SK-N-SH (cell line): ENCODE data around the gene PAMR1. TPM values are rescaled to one million over a fixed set of nuclear protein-coding genes. Genes with fewer than 3 reads are reported as not detected.

ENCODE experiments used
- CTCF ChIA-PET: fragments of 300-600, 350-600 bp; formaldehyde crosslinking; extraction: SDS; loops from one replicate; lab custom pipeline; 2021; lab: Yijun Ruan, JAX
- POLR2A ChIA-PET: fragments of 350-600 bp; sonication (Branson Sonifier 250); formaldehyde crosslinking; extraction: SDS; loops from one replicate; lab custom pipeline; 2020; ENCODE audit warnings: antibody characterized with exemption, inconsistent platforms; lab: Yijun Ruan, JAX
- DNase-seq: peaks from one replicate; pipeline ENCODE4 v3.0.0; 2012
- H2AFZ ChIP-seq: fragments of 200-600 bp; sonication (generic); 2 replicates; pipeline ENCODE4 v1.8.1; 2016; ENCODE audit warnings: antibody characterized with exemption, mild to moderate bottlenecking, low read depth
- H3F3A ChIP-seq: fragments of 200-600 bp; sonication (generic); replicated peaks from 2 replicates; pipeline ENCODE3; 2016; ENCODE audit warnings: antibody characterized with exemption, mild to moderate bottlenecking; ENCODE audit not compliant: insufficient read depth
- H3K27ac ChIP-seq, 2 experiments: fragments of 200-500 bp in 1 of 2; fragments of 200-600 bp in 1 of 2; sonication (Bioruptor generic) in 1 of 2; sonication (generic), shearing (Covaris generic) in 1 of 2; 2 replicates each; pipeline versions ENCODE4 v1.5.1 to v1.6.1; 2014 to 2016; ENCODE audit warnings: low read depth in 2 of 2, inconsistent platforms in 1 of 2, low read length in 1 of 2, mild to moderate bottlenecking in 1 of 2, mixed read lengths in 1 of 2
- H3K27me3 ChIP-seq: fragments of 200-600 bp; sonication (generic), shearing (Covaris generic); 2 replicates; pipeline ENCODE4 v1.6.1; 2016; ENCODE audit warnings: mixed run types; ENCODE audit not compliant: insufficient read depth
- H3K36me3 ChIP-seq, 2 experiments: fragments of 200-500 bp in 1 of 2; fragments of 200-600 bp in 1 of 2; sonication (Bioruptor generic) in 1 of 2; sonication (generic) in 1 of 2; replicated peaks in 1 of 2; 2 replicates each; pipeline versions ENCODE3 to v1.5.1; 2014 to 2016; ENCODE audit warnings: low read length in 1 of 2, mild to moderate bottlenecking in 1 of 2; ENCODE audit not compliant: insufficient read depth in 2 of 2, control insufficient read depth in 1 of 2
- H3K4me1 ChIP-seq, 2 experiments: fragments of 200-500 bp in 1 of 2; fragments of 200-600 bp in 1 of 2; sonication (Bioruptor generic) in 1 of 2; sonication (generic), shearing (Covaris generic) in 1 of 2; 2 replicates each; pipeline versions ENCODE4 v1.5.1 to v1.6.1; 2014 to 2016; ENCODE audit warnings: low read depth in 1 of 2, low read length in 1 of 2, mixed run types in 1 of 2; ENCODE audit not compliant: insufficient read depth in 2 of 2, control insufficient read depth in 1 of 2
- H3K4me2 ChIP-seq: fragments of 200-600 bp; sonication (generic), shearing (Covaris generic); 2 replicates; pipeline ENCODE4 v1.6.1; 2017; ENCODE audit warnings: mixed run types
- H3K4me3 ChIP-seq, 2 experiments: fragments of 200-500 bp in 1 of 2; fragments of 200-600 bp in 1 of 2; sonication (Bioruptor generic) in 1 of 2; sonication (generic), shearing (Covaris generic) in 1 of 2; 2 replicates each; pipeline versions ENCODE4 v1.5.1 to v1.8.1; 2014 to 2016; ENCODE audit warnings: low read depth in 2 of 2, inconsistent platforms in 1 of 2, low read length in 1 of 2, mild to moderate bottlenecking in 1 of 2, mixed read lengths in 1 of 2, moderate library complexity in 1 of 2
- H3K79me2 ChIP-seq: fragments of 200-600 bp; sonication (generic); 2 replicates; pipeline ENCODE4 v1.8.1; 2017; ENCODE audit warnings: mild to moderate bottlenecking; ENCODE audit not compliant: insufficient read depth
- H3K9ac ChIP-seq: fragments of 200-600 bp; sonication (generic); 2 replicates; pipeline ENCODE4 v1.6.1; 2017; ENCODE audit warnings: mixed run types
- H3K9me2 ChIP-seq: fragments of 200-600 bp; sonication (generic); 2 replicates; pipeline ENCODE4 v1.6.1; 2017; ENCODE audit warnings: mixed run types
- H3K9me3 ChIP-seq: fragments of 200-600 bp; sonication (generic); 2 replicates; pipeline ENCODE4 v1.6.1; 2017; ENCODE audit warnings: mixed run types, mild to moderate bottlenecking, moderate library complexity
- H4K20me1 ChIP-seq: fragments of 200-600 bp; sonication (generic); 2 replicates; pipeline ENCODE4 v1.6.1; 2017; ENCODE audit warnings: mild to moderate bottlenecking, mixed run types; ENCODE audit not compliant: insufficient read depth
- CHD2 ChIP-seq: fragments of 150-350 bp; IDR thresholded peaks from 2 replicates; pipeline ENCODE4 v1.6.1; 2018; ENCODE audit warnings: low read length; ENCODE audit not compliant: partially characterized antibody
- EP300 ChIP-seq, 2 experiments: IDR thresholded peaks; 2 replicates each; pipeline versions ENCODE4 v1.4.0 to v1.6.1; 2012; ENCODE audit warnings: borderline replicate concordance in 1 of 2, low read depth in 1 of 2, low read length in 1 of 2
- FOSL2 ChIP-seq: IDR thresholded peaks from 2 replicates; pipeline ENCODE4 v1.4.0; 2012; ENCODE audit warnings: low read depth, mild to moderate bottlenecking, moderate library complexity, borderline replicate concordance
- FOXJ3 ChIP-seq: sonication (generic); formaldehyde crosslinking; IDR thresholded peaks from 2 replicates; pipeline ENCODE4 v1.5.1; 2020; ENCODE audit warnings: mild to moderate bottlenecking, missing genetic modification reagents
- FOXM1 ChIP-seq: IDR thresholded peaks from 2 replicates; pipeline ENCODE4 v1.4.0; 2012; ENCODE audit warnings: low read depth, mild to moderate bottlenecking
- GABPA ChIP-seq: IDR thresholded peaks from 2 replicates; pipeline ENCODE4 v1.4.0; 2012; ENCODE audit warnings: low read depth, mild to moderate bottlenecking
- GATA2 ChIP-seq: sonication (generic); formaldehyde crosslinking; IDR thresholded peaks from 2 replicates; pipeline ENCODE4 v1.5.0; 2020; ENCODE audit warnings: mild to moderate bottlenecking, missing genetic modification reagents
- JUND ChIP-seq: IDR thresholded peaks from 2 replicates; pipeline ENCODE4 v1.4.0; 2012
- MXI1 ChIP-seq: IDR thresholded peaks from 2 replicates; pipeline ENCODE4 v1.6.1; 2012; ENCODE audit warnings: mild to moderate bottlenecking, low read depth, low read length, improper control_type of control experiment
- NFIC ChIP-seq: IDR thresholded peaks from 2 replicates; pipeline ENCODE4 v1.4.0; 2012; ENCODE audit warnings: borderline replicate concordance
- PBX3 ChIP-seq: IDR thresholded peaks from 2 replicates; pipeline ENCODE4; 2012
- RCOR1 ChIP-seq: fragments of 150-350 bp; IDR thresholded peaks from 2 replicates; pipeline ENCODE4 v1.6.1; 2017; ENCODE audit warnings: antibody characterized with exemption, low read length
- RFX5 ChIP-seq: IDR thresholded peaks from 2 replicates; pipeline ENCODE4 v1.6.1; 2012; ENCODE audit warnings: mild to moderate bottlenecking, improper control_type of control experiment, low read length
- SMC3 ChIP-seq: IDR thresholded peaks from 2 replicates; pipeline ENCODE4 v1.6.1; 2012; ENCODE audit warnings: low read depth, low read length, improper control_type of control experiment
- TCF12 ChIP-seq: IDR thresholded peaks from 2 replicates; pipeline ENCODE4 v1.4.0; 2012
- YY1 ChIP-seq: IDR thresholded peaks from 2 replicates; pipeline ENCODE4 v1.4.0; 2012; ENCODE audit warnings: low read depth, mild to moderate bottlenecking
- WGBS: methylation state at CpG from one replicate; pipeline ENCODE4 v1.1.6; 2017; ENCODE audit warnings: low lambda C conversion rate; 5-methylcytosine and 5-hydroxymethylcytosine counted together
- polyA plus RNA-seq, 3 experiments: library from polyadenylated mRNA; depleted of rRNA; stranded (reverse); fragments of >200 nt; gene quantifications; 2 replicates each; pipeline ENCODE4 v1.2.3, GENCODE V29; 2012

The PAMR1 gene
- polyA plus RNA-seq, 1 of the 3 experiments (the other 2 are of a cell fraction) = 0.31 TPM

DNA sequence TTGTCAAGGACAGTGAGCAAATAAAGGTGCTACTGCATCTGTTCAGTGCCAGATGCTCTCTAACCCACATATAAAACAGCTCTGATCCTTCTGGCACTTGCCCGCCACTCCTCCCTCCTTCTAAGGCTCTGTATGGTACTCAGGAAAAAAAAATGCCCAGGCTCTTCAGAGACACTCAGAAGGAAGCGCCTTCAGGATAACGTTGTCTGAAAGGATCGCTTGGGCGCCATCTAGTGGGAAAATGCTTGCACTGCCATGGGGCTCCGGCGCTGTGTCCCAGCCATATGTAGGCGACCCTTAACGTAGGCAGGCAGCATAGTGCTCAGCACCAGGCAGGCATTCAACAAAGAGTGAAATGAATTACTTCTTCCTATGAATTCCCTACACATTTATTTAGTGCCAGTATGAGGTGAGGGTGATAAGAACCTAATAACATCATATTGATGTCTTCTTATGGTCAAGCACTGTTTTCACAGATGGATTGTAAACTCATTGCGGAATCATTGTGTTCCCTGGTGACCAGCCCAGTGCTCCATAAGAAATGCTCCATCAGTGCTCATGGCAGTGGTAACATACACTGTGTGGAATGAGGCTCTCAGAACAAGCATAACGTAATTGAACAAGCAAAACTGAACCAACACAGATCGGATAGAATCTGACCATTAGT is 39.6 kb downstream of the PAMR1 start (continued):
- TF ChIP-seq FOXJ3 (CRISPR knock-in tag) = no peak
- no peak for TF ChIP-seq GABPA
- TF ChIP-seq MXI1 = no peak
- TF ChIP-seq FOXM1 = no peak

DNA sequence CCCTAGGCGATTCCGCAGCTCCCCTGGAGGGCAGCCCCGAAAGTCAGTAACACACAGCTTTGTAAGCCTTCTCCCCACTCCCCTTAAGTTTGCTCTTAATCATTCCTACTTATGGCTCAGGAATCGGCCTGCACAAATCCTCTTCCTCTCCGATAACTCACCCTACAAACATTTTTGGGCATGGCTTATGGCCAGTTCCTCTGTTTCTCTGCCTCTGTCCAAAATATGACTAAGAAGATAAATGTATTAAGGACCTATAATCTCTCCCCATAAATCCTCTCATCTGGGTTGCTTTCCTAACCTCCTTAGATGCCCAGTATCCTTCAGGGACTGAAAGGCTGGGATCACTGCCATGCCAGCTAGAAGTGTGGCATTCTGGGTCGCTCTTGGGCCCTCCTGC is 41.0 kb downstream of the PAMR1 start:
- Histone ChIP-seq H3K4me3 (no peak overlapping the region), H3K27ac (peak overlapping the region in 1 of 2 experiments; percentile 37; a peak in 2 of 4 replicates), H3K4me2 (peak overlapping the region; percentile 23), H3K9me3 (peaks cover 7% of the 10 kb centered on the region; the same call in 1 of the 2 replicates), H2AFZ (no peak overlapping the region), H3K36me3 (no peaks in the 10 kb centered on the region), H3K4me1 (no peaks in the 10 kb centered on the region; a peak in 1 of 4 replicates), H3K9ac (no peak overlapping the region), H3K9me2 (no peaks in the 10 kb centered on the region), H3K79me2 (no peaks in the 10 kb centered on the region), H3K27me3 (no peaks in the 10 kb centered on the region), H4K20me1 (no peaks in the 10 kb centered on the region), H3F3A (peaks cover 16% of the 10 kb centered on the region)
- WGBS = 52% methylated on average over 6 of the region's 6 CpGs
- peak; percentile 80 for TF ChIP-seq NFIC
- no peak for TF ChIP-seq CHD2
- peak; percentile 65; the same call in 1 of the 2 replicates for TF ChIP-seq FOSL2
- no peak for TF ChIP-seq MXI1
- no peak for TF ChIP-seq SMC3
- TF ChIP-seq EP300 (IDR thresholded peaks at IDR 0.05; ENCODE audit: borderline replicate concordance in 1 of 2, low read depth in 1 of 2, low read length in 1 of 2) = peak in 1 of 2 experiments; percentile 66; a peak in 1 of 4 replicates
- no peak for TF ChIP-seq RCOR1
- no peak for TF ChIP-seq YY1
- no peak for TF ChIP-seq GATA2 (CRISPR knock-in tag)
- TF ChIP-seq JUND = peak; percentile 73
- TF ChIP-seq TCF12 = peak; percentile 67
- peak; percentile 87 for TF ChIP-seq PBX3
- TF ChIP-seq RFX5 = no peak
- ChIA-PET POLR2A (no interaction called here), CTCF (interaction anchor here (0.7 to 4.9 kb wide), 14 partner anchors 10 to 558 kb away, joined by 3 to 15 read pairs (median 4); no protein-coding TSS in a partner anchor)
- DNase-seq = no peak
